ENCODE data around the gene PAPPA2.
A peak's percentile ranks its signal among the peaks of the same experiment; 100 is the strongest.

The PAPPA2 gene

GRCh38 chr1:176826265-176826664, 363.3 kb downstream of the PAPPA2 start:
- DNase-seq: no peak

- DNase-seq: no peak
Observed at GRCh38 chr1:176829261-176829660, 366.3 kb downstream of the PAPPA2 start.

GRCh38 chr1:176831150-176831549, 368.2 kb downstream of the PAPPA2 start:
- DNase-seq: no peak

- DNase-seq: no peak
Observed at GRCh38 chr1:176837708-176838107, 374.7 kb downstream of the PAPPA2 start.

- no peak for DNase-seq
Observed at GRCh38 chr1:176838276-176838995, 375.5 kb downstream of the PAPPA2 start.

- DNase-seq: no peak
Observed at GRCh38 chr1:176839216-176839615, 376.2 kb downstream of the PAPPA2 start.

GRCh38 chr1:176841238-176841637, 378.3 kb downstream of the PAPPA2 start:
- DNase-seq: no peak

GRCh38 chr1:176843352-176844297, 380.6 kb downstream of the PAPPA2 start:
- DNase-seq: peak; percentile 50

- no peak for DNase-seq
Observed at GRCh38 chr1:176847052-176847451, 384.1 kb downstream of the PAPPA2 start.

GRCh38 chr1:176849281-176849680, 386.3 kb downstream of the PAPPA2 start:
- no peak for DNase-seq

GRCh38 chr1:176850871-176851270, 387.9 kb downstream of the PAPPA2 start:
- DNase-seq: no peak

GRCh38 chr1:176852124-176852523, 389.1 kb downstream of the PAPPA2 start:
- DNase-seq: no peak

GRCh38 chr1:176853503-176853902, 390.5 kb downstream of the PAPPA2 start:
- DNase-seq: no peak

- no peak for DNase-seq
Observed at GRCh38 chr1:176854121-176854520, 391.1 kb downstream of the PAPPA2 start.

- no peak for DNase-seq
Observed at GRCh38 chr1:176854758-176855745, 392.1 kb downstream of the PAPPA2 start.

GRCh38 chr1:176857632-176858031, 394.7 kb downstream of the PAPPA2 start:
- DNase-seq: no peak

GRCh38 chr1:176858433-176858916, 395.5 kb downstream of the PAPPA2 start:
- DNase-seq: no peak

GRCh38 chr1:176863613-176864012, 400.6 kb downstream of the PAPPA2 start:
- DNase-seq: no peak

GRCh38 chr1:176864211-176864610, 401.2 kb downstream of the PAPPA2 start:
- DNase-seq: no peak

GRCh38 chr1:176866011-176866714, 403.2 kb downstream of the PAPPA2 start:
- no peak for DNase-seq

- no peak for DNase-seq
Observed at GRCh38 chr1:176869577-176869976, 406.6 kb downstream of the PAPPA2 start.

GRCh38 chr1:176876966-176877515, 414.1 kb downstream of the PAPPA2 start:
- DNase-seq: no peak

Measured in NCI-H2227 treated with DMSO at 0.1 percent for 48 hours (cell line).